ENCODE data around the gene RAB40B.

RAB40B gene

DNA sequence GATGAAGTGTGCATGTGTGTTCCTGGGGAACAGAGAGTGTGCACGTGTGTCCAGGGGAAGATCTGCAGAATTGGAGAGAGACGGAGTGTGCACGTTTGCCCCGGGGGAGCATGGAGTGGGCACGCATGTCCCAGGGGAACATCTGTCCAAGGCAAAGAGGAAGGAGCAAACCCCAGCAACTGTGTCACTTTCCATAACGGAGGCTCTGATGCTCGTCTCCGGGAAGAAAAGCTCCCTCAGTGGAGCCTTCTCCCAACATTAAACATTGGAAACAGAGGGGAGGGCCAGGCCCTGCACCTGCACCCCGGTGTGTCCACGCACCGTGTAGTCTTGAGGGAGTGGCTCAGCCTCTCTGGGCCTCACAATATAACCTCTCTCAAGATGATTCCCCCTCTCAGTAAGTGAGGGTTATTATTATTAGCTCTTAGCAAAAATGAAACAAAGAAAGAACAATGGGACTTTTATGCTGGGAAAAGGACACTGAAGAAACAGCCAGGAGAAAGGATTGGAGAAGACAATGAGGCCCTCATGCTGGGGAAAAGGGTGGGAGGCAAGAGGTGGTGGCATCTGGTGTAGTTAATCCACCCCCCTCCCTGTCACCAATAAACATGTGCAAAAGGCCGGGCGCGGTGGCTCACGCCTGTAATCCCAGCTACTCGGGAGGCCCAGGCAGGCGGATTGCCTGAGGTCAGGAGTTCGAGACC, 7.6 kb downstream of the RAB40B start:
- Histone ChIP-seq H3K4me3 (no peak overlapping the region), H3K36me3 (replicated peaks) (no peaks in the 10 kb centered on the region), H3K9me3 (peaks cover 5% of the 10 kb centered on the region), H3K27me3 (ENCODE audit: low read depth) (no peaks in the 10 kb centered on the region), H3K4me1 (peaks cover 7% of the 10 kb centered on the region)
- DNase-seq (ENCODE audit: low spot score in 2 of 2) = peak; percentile 75 to 80
- in situ Hi-C loops (cut with MboI; ENCODE audit: low sequenced_read_pairs) = no loop called here

GRCh38 chr17:82689077-82689476, 9.4 kb downstream of the RAB40B start:
- in situ Hi-C loops (cut with MboI; ENCODE audit: low sequenced_read_pairs) = no loop called here

GRCh38 chr17:82687871-82688270, 10.6 kb downstream of the RAB40B start:
- DNase-seq (ENCODE audit: low spot score in 2 of 2) = no peak
- Histone ChIP-seq H3K9me3 (peaks cover 2% of the 10 kb centered on the region; the same call in 1 of the 2 replicates), H3K4me1 (peaks cover 7% of the 10 kb centered on the region), H3K4me3 (no peak overlapping the region), H3K36me3 (replicated peaks) (no peaks in the 10 kb centered on the region), H3K27me3 (ENCODE audit: low read depth) (no peaks in the 10 kb centered on the region)
- in situ Hi-C loops (cut with MboI; ENCODE audit: low sequenced_read_pairs) = no loop called here

More at GRCh38 chr17:82689077-82689476, 9.4 kb downstream of the RAB40B start:
- Histone ChIP-seq H3K27me3 (ENCODE audit: low read depth) (no peaks in the 10 kb centered on the region), H3K4me1 (peaks cover 7% of the 10 kb centered on the region), H3K4me3 (no peak overlapping the region), H3K9me3 (no peaks in the 10 kb centered on the region), H3K36me3 (replicated peaks) (no peaks in the 10 kb centered on the region)
- no peak for DNase-seq (ENCODE audit: low spot score in 2 of 2)

DNA sequence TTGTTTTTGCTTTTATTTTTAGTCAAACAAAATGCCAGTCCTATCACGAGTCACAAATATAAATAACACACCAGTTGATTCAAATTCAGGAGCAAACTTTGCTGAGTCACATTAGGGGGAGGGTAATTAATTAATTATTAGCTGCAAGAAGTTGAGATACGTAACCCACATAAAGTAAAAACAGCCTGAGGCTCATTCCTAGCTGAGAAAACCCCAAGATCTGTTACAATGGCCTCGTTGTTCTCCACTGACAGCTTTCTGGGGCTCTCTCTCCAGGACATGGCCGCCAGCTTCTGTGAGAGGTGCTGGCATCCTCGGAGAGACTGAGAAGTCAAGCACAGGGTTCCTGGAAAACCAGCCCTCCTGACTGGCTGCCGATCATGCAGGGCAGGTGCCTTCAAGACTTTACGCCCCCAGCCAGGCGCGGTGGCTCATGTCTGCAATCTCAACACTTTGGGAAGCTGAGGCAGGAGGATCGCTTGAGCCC, 11.1 kb downstream of the RAB40B start:
- peaks cover 7% of the 10 kb centered on the region for H3K4me1 ChIP-seq
- no peak for DNase-seq (ENCODE audit: low spot score in 2 of 2)
- H3K4me3 ChIP-seq = no peak overlapping the region
- no peaks in the 10 kb centered on the region for H3K27me3 ChIP-seq (ENCODE audit: low read depth)
- in situ Hi-C loops (cut with MboI; ENCODE audit: low sequenced_read_pairs) = no loop called here
- no peaks in the 10 kb centered on the region for H3K36me3 ChIP-seq (replicated peaks)
- H3K9me3 ChIP-seq = peaks cover 2% of the 10 kb centered on the region; the same call in 1 of the 2 replicates

GRCh38 chr17:82686366-82687324, 11.9 kb downstream of the RAB40B start:
- no peak overlapping the region for H3K4me3 ChIP-seq
- peaks cover 6% of the 10 kb centered on the region for H3K4me1 ChIP-seq
- peaks cover 6% of the 10 kb centered on the region for H3K9me3 ChIP-seq
- in situ Hi-C loops (cut with MboI; ENCODE audit: low sequenced_read_pairs) = no loop called here
- no peak for DNase-seq (ENCODE audit: low spot score in 2 of 2)
- no peaks in the 10 kb centered on the region for H3K36me3 ChIP-seq (replicated peaks)
- no peaks in the 10 kb centered on the region for H3K27me3 ChIP-seq (ENCODE audit: low read depth)

DNA sequence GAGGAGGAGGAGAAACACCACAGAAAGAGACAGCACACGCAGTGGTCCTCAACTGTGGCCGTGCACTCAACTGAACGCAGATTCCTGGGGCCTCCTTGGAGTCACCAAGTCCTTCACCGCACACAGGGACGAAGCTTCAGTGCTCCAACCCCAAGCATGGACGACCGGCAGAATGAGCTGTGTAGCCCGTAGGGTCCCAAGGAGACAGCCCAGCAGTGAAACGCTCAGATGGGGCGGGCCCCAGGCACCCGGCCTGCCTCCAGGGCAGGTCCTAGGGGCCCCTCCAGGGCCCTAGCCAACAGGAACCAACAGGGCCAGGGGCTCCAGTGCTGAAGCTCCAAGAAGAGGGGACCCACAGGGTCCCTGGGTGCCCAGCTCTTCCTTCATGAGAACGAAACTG, 13.2 kb downstream of the RAB40B start:
- peaks cover 13% of the 10 kb centered on the region for H3K9me3 ChIP-seq
- no peaks in the 10 kb centered on the region for H3K27me3 ChIP-seq (ENCODE audit: low read depth)
- no peaks in the 10 kb centered on the region for H3K36me3 ChIP-seq (replicated peaks)
- in situ Hi-C loops (cut with MboI; ENCODE audit: low sequenced_read_pairs) = no loop called here
- no peak for DNase-seq (ENCODE audit: low spot score in 2 of 2)
- H3K4me3 ChIP-seq = no peak overlapping the region
- H3K4me1 ChIP-seq = no peaks in the 10 kb centered on the region

DNA sequence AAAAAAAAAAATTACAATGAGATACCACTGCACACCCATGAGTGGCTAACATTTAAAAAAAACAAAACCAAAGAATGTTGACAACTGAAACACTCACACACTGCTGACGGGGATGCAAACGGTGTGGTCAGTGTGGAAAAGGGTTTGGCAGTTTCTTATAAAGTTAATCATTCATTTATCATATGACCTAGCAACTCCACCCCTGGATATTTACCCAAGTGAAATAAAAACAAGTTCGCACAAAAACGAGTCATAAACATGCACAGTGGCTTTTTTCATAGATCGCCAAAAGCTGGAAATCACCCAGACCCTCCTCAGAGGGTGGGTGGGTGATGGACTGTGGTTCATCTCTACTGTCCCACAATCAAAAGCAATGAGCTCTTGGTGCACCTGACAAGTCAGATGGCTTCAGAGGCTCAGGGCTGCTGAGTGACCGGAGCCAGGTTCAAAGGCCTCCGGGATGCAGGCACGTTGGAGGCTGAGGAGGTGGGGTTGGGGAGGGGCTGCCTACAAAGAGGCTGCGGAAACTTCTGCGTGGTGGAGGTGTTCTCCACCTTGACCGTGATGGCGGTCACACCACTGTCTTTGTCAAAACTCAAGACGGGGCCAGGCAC, 14.2 kb downstream of the RAB40B start:
- no peak overlapping the region for H3K4me3 ChIP-seq
- peak in 1 of 2 experiments; percentile 11 for DNase-seq (ENCODE audit: low spot score in 2 of 2)
- in situ Hi-C loops (cut with MboI; ENCODE audit: low sequenced_read_pairs) = no loop called here

DNA sequence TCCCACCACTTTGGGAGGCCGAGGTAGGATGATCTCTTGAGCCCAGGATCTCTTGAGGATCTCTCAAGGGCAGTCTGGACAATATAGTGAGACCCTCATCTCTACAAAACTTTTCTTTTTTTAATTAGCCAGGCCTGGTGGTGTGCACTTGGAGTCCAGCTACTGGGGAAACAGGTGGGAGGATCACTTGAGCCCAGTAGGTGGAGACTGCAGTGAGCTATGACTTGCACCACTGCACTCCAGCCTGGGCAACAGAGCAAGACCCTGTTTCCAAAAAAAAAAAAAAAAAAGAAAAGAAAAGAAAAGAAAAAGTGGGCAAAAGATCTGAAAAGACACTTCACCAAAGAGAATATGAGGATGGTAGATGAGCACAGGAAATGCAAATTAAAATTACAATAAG, 15.0 kb downstream of the RAB40B start:
- DNase-seq (ENCODE audit: low spot score in 2 of 2) = no peak
- in situ Hi-C loops (cut with MboI; ENCODE audit: low sequenced_read_pairs) = no loop called here
- H3K4me1 ChIP-seq = 0 out of 2 replicates have a peak, but pooled peaks cover under 1% of the 10 kb centered on the region

More for the DNA sequence above, 14.2 kb downstream of the RAB40B start:
- H3K36me3 ChIP-seq (replicated peaks) = no peaks in the 10 kb centered on the region
- H3K4me1 ChIP-seq = no peaks in the 10 kb centered on the region
- peaks cover 13% of the 10 kb centered on the region for H3K9me3 ChIP-seq
- H3K27me3 ChIP-seq (ENCODE audit: low read depth) = no peaks in the 10 kb centered on the region

DNA sequence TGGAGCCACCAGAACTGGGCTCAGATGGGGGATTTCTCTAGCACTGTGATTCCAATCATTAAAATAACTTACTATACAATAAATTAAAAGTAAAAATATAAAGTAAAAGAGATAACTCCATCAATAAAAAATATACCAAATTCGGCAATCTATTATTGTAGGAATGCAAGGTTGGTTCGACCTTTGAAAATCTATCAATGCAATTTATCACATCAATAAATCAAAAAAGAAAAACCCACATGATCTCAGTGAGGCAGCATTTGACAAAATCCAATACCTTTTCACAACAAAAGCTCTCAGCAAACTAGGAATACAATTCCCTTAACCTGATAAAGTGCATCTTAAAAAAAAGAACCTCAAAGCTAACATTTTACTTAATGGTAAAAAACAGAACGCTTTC, 17.0 kb downstream of the RAB40B start:
- H3K27me3 ChIP-seq (ENCODE audit: low read depth) = no peaks in the 10 kb centered on the region
- peaks cover 13% of the 10 kb centered on the region for H3K9me3 ChIP-seq
- in situ Hi-C loops (cut with MboI; ENCODE audit: low sequenced_read_pairs) = no loop called here
- no peak overlapping the region for H3K4me3 ChIP-seq
- DNase-seq (ENCODE audit: low spot score in 2 of 2) = no peak
- H3K4me1 ChIP-seq = 0 out of 2 replicates have a peak, but pooled peaks cover 3% of the 10 kb centered on the region
- H3K36me3 ChIP-seq (replicated peaks) = no peaks in the 10 kb centered on the region

More for the DNA sequence above, 15.0 kb downstream of the RAB40B start:
- no peaks in the 10 kb centered on the region for H3K36me3 ChIP-seq (replicated peaks)
- H3K27me3 ChIP-seq (ENCODE audit: low read depth) = no peaks in the 10 kb centered on the region
- H3K9me3 ChIP-seq = peaks cover 13% of the 10 kb centered on the region
- H3K4me3 ChIP-seq = no peak overlapping the region

DNA sequence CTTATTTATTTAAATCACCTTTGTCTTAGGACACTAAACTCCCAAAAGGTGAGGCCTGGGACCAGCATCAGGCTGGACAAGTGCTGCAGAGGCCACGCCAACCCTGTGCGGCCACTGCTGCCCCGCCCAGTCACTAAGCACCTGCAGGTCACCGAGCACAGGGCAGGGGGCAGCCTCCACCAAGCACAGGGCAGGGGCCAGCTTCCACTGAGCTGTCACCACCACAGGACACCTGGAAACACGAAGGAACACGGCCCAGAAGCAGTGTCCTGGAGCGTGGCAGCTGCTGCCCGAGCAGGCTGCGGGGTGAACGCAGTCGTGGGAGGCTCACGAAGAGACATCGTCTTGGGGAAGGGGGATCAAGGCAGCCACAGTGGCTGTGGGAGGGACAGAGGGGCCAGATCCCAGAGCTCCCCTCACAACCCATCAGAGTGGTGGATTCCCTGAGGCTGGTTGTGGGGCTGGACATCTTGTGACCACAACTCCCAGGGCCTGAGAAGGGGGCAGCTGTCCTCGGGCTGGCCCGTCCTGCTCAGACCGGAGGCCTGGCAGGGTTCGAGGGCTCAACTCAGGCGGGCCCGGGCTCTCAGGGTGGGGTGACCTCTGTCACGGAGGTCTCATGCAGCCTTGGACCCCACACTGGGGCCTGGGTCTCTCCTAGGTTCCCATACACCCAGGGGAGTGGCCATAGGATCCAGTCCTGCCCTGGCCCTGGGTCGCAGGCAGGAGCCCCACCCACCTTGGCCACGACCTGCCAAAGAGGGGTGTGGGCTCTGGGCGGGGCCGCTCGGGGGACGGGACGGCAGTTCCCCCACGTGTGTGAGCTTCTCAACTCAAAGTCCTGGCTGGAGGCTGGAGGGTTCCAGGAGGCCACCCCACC, 18.7 kb downstream of the RAB40B start:
- no peak overlapping the region for H3K4me3 ChIP-seq
- H3K27me3 ChIP-seq (ENCODE audit: low read depth) = no peaks in the 10 kb centered on the region
- no peaks in the 10 kb centered on the region for H3K36me3 ChIP-seq (replicated peaks)
- in situ Hi-C loops (cut with MboI; ENCODE audit: low sequenced_read_pairs) = no loop called here
- peaks cover 13% of the 10 kb centered on the region for H3K9me3 ChIP-seq
- H3K4me1 ChIP-seq = 0 out of 2 replicates have a peak, but pooled peaks cover 3% of the 10 kb centered on the region
- no peak for DNase-seq (ENCODE audit: low spot score in 2 of 2)

GRCh38 chr17:82678265-82678891, 20.1 kb downstream of the RAB40B start:
- Histone ChIP-seq H3K27me3 (ENCODE audit: low read depth) (no peaks in the 10 kb centered on the region), H3K36me3 (replicated peaks) (no peaks in the 10 kb centered on the region), H3K4me1 (0 out of 2 replicates have a peak, but pooled peaks cover 3% of the 10 kb centered on the region), H3K9me3 (peaks cover 12% of the 10 kb centered on the region), H3K4me3 (no peak overlapping the region)
- DNase-seq (ENCODE audit: low spot score in 2 of 2) = no peak
- in situ Hi-C loops (cut with MboI; ENCODE audit: low sequenced_read_pairs) = no loop called here

- H3K4me1 ChIP-seq = 0 out of 2 replicates have a peak, but pooled peaks cover 3% of the 10 kb centered on the region
- H3K9me3 ChIP-seq = peaks cover 10% of the 10 kb centered on the region
- DNase-seq (ENCODE audit: low spot score in 2 of 2) = no peak
- no peaks in the 10 kb centered on the region for H3K27me3 ChIP-seq (ENCODE audit: low read depth)
- no peak overlapping the region for H3K4me3 ChIP-seq
- no peaks in the 10 kb centered on the region for H3K36me3 ChIP-seq (replicated peaks)
- in situ Hi-C loops (cut with MboI; ENCODE audit: low sequenced_read_pairs) = no loop called here
These were observed 21.1 kb downstream of the RAB40B start for GRCh38 chr17:82677353-82677925.
